Mesenteric fat pad (tissue), 1 donor: ENCODE results near the gene DTNBP1. TPM values are rescaled to one million over a fixed set of nuclear protein-coding genes. Genes with fewer than 3 reads are reported as not detected.

Experiments
- DNase-seq: peaks from one replicate; pipeline ENCODE4 v3.0.0-alpha.2; 2020; ENCODE audit warnings: low spot score
- total RNA-seq: library from RNA; stranded (reverse); fragmentation: NEBNext Ultra II Directional; extraction: Animal tissue kit (Norgen Biotek cat#: 25700); gene quantifications from one replicate; pipeline ENCODE4 v1.2.1, GENCODE V29; 2021
- donor health status: DM: yes; HTN: yes; CAD: no.

DTNBP1 gene
- total RNA-seq, 1 donor from 2014 or later: 21.9 TPM

DNA sequence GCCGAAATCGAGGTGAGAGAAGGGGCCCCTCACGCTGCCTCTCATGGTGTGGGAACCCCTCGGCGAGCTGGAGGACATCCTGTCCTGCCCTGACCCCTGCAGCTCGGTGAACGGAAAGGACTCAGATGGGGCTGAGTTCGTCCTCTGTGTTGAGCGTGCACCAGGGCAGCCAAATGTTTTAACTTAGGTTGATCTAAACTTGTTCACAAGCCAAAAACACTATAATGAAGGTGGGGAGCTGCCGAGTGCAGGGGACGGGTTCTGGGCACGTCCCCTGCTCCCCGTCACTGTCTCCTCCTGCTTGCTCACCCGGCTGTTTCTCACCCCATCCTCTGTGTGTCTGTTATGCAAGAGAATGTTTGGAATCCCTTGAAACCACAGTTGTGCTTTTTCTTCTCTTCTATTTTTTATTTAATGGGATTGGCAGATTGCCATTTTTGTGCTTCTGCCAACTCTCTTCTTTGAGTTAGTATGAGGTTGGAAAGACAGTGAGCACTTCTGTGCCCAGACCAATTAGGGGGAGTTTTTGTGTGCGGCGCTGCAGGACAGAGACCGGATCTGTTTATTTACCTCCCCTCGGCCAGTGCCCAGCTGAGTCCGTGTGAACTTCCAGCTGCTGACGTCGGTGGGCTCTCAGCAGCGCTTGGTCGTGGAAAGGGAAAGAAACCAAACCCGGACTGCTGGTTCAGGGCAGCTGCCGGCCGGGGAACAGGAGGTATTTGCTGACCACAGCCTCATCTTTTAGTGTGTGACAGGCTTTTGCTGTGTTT lies 158.1 kb downstream of the DTNBP1 start:
- DNase-seq: peak; percentile 76

DNA sequence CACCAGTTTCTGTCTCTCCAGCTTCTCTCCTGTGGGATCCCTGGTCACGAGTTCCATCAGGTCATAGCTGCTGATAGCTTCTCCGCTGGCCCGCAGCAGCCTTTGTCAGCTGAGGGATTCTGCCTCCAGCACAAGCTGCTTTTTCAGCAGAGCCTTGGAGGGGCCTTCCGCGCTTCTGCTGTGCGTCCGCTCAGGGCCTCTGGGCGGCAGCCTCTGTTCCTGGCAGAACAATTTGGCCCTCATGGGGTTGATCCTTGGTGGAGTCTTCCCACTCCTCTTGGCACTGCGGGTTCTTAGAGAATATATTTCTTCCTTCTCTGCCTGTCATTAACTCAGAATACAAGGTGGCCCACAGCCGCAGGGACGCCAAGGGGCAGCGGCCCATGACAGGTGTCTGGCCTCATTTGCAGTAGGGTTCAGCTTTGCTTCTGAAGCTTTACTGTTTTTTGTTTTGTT lies 158.8 kb downstream of the DTNBP1 start:
- peak; percentile 88 for DNase-seq

DNA sequence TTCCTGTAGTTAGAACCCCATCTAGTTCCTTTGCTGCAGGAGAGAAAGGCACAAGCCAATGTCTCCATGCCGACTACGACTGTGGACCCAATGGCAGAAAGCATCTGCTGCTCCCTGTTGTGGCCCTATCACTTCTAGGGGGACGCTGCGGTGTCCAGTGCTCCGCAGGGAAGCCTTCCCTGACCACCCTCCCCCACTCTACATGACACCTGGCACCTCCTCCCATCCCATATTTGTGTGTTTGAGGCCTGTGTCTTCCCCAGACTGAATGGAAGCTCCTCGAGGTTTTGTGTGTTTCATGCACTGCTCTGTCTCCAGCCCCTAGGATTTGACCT lies 159.5 kb downstream of the DTNBP1 start:
- DNase-seq: peak; percentile 39

DNA sequence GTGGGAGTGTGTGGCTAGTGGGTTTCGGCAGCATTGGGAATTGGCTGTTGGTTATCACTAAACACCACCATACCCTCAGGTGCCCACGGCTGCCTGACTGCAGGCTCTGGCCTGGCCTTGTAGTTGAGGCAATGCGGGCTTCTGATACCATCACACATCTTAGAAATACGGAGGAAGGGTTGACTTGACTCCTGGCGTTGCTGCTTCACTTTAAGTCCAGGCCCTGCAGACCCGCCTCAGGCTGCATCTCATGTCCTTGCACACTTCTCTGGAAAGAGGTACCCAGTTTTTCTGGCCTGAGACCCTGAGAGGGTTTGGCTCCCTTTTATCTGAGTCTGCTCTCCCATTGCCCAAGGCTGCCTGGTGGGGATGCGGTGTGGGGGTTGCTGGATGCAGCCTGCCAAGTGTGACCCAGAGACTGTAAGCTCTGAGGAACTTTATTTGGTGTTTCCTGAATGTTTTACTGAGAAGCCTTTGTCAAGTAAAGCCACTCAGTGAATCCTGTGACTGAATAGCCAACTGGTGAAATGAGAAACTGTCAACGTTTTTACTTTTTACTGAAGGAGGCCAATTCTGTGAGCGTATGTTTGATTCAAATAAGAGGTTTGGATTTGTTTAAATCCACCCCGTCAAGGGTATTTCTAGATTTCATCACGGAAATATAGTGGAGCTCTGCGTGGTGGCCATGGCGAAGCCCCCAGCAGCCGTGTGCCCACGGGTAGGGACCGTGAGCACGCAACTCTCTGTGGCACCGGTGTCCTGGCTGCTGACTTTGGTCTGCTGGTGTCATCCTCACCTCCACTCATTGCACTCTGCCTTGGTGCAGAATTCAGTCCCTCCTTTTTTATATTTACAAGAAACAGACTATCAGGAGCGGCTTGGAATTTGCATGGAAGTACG lies 160.1 kb downstream of the DTNBP1 start:
- peak; percentile 51 for DNase-seq

DNA sequence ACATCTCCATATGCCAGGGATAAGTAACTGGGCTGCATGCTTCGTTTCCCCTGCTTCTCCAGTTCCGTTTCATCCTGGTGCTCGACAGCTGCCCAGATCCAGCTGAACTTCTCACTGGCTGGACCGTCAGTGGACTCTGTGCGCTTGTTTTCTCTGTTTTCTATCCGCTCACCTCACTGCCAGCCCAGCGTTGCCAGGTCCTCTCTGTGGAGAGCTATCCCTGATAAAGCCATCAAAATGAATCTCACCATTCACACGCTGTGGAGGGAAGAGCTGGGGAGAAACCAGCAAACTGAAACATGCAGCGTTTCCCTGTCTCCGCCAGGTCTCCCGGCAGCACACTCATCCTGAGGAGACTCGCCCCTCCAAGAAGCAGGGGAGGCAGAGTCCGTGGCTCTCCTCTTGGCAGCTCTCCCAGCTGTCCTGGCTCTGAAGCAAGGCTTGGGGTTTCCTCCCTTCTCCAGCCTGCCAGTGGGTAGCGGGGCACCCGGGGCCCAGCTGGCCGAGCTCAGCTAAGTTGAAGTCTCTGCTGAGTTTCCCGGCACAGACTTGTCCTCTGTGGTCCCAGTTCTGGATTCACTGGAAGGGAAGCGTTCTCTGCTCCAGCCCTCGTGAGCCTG lies 160.9 kb downstream of the DTNBP1 start:
- peak; percentile 81 for DNase-seq

DNA sequence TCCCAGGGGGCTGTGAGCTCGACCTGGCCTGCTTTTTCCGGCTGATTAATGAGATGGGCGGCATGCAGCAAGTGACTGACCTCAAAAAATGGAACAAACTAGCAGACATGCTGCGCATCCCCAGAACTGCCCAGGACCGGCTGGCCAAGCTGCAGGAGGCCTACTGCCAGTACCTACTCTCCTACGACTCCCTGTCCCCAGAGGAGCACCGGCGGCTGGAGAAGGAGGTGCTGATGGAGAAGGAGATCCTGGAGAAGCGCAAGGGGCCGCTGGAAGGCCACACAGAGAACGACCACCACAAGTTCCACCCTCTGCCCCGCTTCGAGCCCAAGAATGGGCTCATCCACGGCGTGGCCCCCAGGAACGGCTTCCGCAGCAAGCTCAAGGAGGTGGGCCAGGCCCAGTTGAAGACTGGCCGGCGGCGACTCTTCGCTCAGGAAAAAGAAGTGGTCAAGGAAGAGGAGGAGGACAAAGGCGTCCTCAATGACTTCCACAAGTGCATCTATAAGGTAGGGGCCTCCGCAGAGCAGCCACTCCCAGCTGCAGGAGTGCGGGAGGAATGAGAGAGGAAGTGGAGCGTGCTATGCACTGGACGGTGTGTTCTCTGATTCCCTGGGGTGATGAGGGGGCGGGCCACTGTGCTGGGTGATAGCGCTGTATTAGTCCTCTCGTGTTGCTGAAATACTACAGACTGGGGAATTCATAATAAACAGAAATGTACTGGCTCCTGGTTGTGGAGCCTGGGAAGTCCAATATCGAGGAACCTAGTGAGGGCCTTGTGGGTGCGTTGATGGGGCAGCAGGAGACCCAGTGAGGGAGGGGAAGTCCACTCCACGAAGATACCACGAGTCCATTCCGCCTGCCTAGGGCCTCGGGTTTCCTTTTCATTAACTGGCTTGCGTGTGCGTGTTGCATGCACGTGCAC lies 161.7 kb downstream of the DTNBP1 start:
- DNase-seq: peak; percentile 82

DNA sequence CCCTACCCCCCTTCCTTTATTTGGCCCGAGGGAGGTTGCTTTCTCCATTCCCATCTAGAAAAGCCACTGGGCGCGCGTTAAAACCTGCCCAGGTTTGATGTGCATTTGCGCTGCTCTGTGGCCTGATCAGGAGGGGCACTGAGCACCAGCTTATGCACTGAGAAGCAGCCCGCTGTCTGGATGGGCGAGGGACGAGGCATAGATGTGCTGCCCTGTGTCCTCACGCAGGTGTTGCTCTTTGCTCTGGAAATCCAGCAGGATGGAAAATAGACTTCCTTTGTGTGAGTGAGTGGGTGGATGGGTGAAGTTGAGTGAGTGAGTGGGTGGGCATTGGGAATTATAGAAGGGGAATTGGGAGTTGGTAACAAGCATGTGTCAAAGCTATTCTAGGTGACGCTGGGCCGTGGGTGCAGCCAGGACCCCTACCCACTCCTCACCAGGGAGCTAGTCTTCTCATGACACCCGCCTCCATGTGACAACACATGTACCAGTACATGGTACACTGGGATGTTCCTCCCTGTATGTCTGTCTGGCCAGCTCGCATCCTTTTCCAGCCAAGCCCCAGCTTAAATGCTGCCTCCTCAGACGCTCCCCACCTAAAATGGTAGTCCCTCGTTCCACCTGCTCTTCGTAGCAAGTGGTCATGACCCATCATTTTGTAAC lies 162.6 kb downstream of the DTNBP1 start:
- DNase-seq: peak; percentile 83

DNA sequence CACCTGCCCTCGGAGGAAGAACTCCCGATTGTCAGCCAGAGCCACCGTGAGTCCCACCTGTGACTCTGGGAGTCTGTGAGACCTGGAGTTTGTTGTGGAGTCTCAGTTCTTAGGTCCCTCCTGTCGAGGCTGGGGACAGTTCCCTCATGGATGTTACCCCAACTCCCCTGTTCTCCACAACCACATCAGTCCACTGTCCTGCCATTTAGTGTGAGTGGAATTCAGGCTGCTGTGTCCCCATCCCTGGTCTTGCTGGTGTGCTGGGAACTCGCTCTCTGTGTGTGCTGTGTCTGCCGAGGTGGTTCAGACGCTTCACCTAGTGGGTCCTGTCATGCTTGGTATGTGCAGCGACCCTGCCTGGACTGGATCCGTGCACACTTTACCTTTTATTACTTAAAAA lies 163.2 kb downstream of the DTNBP1 start:
- DNase-seq: no peak

DNA sequence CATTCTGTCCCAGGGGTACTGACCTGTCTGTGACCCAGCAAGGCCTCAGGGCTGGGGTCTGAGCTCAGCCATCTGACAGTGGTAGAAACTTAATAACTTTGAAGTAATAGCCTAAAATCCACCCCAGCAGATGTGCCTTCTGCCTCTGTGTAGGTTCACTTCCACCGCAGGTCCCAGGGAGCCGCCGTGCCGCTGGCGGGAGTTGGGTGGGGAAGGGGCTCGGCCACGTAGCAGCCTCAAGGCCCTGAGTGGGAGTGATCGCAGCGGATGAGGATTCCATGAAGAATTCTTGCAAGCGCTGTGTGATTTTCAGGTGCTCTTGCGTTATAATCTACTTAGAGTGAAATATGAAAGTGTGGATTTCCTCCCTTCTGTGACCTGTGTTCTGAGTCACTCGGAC lies 163.7 kb downstream of the DTNBP1 start:
- no peak for DNase-seq

DNA sequence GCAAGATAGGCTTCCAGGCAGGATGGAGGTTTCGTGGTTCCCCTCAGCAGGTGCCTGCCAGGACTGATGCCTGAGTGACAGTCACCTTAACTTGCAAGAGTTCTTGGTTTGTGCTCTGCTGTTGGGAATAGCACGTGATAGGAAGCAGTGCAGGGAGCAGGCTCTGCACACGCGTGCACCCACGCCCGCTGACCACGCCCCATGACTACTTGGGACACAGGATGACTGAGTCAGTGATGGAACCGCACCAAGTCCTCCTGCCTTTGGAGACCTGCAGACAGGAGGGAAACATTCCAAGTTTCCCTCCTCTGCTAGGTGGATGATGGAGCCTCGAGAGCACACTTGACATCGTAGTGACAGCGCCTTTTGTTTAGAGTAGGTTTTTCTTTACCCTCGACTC lies 164.2 kb downstream of the DTNBP1 start:
- DNase-seq: no peak

DNA sequence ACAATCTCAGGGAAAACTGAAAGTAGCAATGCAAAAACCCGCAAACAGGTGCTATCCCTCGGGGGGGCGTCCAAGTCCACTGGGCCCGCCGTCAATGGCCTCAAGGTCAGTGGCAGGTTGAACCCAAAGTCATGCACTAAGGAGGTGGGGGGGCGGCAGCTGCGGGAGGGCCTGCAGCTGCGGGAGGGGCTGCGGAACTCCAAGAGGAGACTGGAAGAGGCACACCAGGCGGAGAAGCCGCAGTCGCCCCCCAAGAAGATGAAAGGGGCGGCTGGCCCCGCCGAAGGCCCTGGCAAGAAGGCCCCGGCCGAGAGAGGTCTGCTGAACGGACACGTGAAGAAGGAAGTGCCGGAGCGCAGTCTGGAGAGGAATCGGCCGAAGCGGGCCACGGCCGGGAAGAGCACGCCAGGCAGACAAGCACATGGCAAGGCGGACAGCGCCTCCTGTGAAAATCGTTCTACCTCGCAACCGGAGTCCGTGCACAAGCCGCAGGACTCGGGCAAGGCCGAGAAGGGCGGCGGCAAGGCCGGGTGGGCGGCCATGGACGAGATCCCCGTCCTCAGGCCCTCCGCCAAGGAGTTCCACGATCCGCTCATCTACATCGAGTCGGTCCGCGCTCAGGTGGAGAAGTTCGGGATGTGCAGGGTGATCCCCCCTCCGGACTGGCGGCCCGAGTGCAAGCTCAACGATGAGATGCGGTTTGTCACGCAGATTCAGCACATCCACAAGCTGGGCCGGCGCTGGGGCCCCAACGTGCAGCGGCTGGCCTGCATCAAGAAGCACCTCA lies 166.3 kb downstream of the DTNBP1 start:
- no peak for DNase-seq

DNA sequence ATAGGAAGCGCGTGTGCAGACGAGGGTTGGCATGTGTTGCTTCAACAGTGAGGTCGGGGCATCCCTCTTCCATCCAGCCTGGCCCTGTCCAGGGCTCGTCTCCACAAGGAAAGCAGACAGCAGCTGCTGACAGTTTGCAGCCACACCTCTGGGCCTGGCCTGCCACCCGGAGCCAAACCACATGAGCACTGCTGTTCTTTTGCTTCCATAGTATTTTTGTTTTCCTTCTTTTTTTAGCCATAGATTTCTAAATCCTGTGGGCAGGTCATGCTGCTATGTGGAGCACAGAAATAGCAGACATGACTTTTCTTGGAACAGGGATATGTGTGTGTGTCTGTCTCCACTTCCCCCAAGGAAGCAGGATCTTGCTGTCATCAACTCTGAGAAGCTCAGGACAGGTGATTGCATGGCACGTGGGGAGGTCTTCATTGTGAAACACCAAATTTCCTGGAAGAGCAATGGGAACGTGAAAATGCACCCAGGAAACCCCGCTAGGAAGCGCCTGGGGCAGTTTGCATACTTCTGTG lies 167.4 kb downstream of the DTNBP1 start:
- DNase-seq: no peak

DNA sequence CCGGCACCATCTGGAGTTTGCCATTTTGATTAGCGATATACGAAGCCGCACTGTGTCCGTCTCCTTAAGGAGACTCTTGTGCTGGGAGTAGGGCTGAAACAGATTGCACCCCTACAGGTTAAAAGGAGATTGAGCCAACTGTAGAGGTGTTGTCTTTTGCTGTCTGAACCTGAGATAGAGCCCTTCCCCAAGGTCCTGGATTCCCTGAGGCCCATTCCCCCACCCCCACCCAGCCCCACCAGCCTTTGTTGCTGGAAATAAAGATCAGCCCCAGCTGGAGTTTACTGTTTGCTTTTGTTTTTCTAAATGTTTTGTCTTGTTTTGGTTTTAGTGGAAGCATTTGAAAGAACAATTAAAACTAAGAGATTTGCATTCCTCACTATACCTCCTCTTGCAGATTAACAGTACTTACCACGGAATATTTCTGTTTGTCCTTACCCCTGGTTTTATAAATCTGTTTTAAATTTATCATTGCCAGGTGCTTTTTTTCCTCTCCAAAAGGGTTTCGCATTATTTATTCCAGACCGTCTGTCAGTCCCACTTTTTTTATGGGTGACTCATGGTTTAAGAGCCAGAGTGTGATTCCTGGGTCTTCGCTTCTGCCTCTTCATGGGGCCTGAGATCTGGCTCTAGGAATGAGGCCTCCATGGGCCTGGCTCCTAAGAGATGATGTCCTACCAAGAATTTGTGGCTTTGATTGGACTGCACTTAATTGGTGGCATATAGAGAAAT lies 169.2 kb downstream of the DTNBP1 start:
- no peak for DNase-seq

DNA sequence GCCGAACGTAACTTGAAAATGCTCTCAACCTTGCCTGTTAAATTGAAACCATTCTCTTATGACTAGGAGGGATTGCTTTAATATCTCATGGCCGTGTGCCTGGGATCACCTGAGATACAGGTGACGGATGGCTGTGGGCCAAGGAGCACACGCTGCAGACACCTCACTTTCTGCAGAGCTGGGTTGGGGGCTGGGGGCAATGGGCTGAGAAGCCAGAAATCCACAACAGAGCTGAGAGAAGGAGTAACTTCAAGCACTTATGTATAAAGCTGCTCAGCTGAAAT lies 170.9 kb downstream of the DTNBP1 start:
- no peak for DNase-seq

DNA sequence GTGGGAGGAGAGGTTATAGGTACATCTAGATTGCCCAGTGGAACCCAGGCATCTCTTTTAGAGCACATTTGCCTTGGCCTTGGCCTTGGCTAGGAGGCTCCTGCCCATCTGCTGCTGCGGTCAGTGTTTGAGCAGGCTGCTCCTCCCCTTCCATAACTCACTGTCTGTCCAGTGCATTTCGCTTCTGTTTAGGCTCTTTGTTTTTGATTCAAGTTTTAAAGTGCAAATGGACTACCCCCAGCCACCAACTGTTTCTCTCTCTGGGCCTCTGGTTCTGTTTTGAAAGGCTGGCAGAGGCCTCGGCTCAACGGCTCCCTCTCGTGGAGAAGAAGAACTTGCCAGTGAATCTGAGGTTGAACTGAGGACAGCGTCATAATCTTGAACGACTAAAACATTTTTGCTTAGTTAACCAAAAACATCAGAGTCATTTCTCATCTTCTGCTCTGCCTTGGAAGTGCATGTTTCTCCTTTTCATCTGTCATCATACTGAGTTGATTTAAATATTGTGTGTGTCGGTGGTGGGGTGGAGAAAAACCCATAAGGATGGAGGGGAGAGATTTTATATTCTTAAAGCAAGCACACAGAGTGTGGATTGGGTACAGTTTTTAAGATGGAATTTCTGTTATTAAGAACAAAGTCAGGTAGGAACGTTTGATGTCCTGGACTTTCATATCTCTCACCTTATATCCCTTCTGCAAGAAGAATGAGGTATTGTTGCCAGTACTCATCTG lies 171.4 kb downstream of the DTNBP1 start:
- no peak for DNase-seq

DNA sequence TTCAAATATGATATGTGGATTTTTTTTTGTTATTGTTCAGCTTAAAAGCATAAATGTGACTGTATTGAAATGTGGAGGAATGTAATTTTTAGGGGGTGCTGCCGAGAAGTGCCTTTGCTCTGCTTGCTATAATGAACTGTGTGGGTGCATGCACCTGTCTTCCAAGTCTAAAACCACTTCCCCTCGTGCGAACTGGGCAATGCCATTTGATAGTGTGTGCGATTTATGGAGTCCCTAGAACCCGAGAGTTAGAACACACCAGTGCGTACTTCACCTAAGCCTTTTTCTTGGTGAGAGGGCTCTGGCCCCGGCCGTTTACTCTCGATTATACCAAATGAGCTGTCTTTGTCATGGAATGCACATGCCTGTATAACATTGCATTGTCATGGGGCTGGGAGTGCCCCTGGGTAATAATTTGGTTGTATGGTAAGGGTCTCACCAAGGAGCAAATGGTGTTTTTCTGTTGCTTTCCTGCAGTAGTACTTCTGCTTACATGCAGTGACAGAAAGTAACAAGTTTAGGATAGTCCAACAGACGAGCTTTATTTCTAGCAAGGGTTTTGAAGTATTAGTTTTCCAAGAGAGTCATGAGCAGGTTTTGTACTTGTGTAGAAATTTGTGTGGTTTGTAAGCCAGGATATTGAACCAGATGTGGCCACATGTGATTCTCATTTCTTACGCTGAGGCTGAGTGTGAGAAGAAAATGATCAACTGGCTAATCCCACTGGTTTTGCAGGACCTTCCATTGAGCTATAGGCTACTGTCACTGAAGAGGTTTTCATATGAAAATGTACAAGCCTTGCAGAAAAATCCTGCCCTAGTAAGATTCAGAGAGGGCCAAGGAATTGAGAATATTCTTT lies 172.4 kb downstream of the DTNBP1 start:
- no peak for DNase-seq
